IMR-90 (cell line): Measurements from ENCODE around the gene SCN1B. TPM values are rescaled to one million over a fixed set of nuclear protein-coding genes. Genes with fewer than 3 reads are reported as not detected.

Source experiments
- ATAC-seq: fragments of 200-7000 bp; cut with Tn5 transposase; 2 replicates; pipeline ENCODE4 v1.9.1; 2020; ENCODE audit warnings: low read depth, mild to moderate bottlenecking, moderate library complexity
- BruUV-seq: library from RNA; stranded (reverse); fragments of 400-500 nt; replicated peaks from 2 replicates; lab custom pipeline; 2021; lab: Mats Ljungman, UMichigan
- CTCF ChIA-PET: fragments of 300-600 bp; formaldehyde crosslinking; extraction: SDS; loops from one replicate; lab custom pipeline; 2021; ENCODE audit warnings: antibody characterized with exemption; lab: Yijun Ruan, JAX
- POLR2A ChIA-PET: fragments of 300-600 bp; sonication (Branson Sonifier 250); formaldehyde crosslinking; loops from one replicate; lab custom pipeline; 2022; ENCODE audit warnings: antibody characterized with exemption; ENCODE audit not compliant: unreplicated experiment; lab: Charles Lee
- DNase-seq: peaks from one replicate; pipeline ENCODE4 v3.0.0; 2013
- H2AFZ ChIP-seq: replicated peaks from 2 replicates; pipeline ENCODE3; 2013; ENCODE audit warnings: low read length, mild to moderate bottlenecking; ENCODE audit not compliant: poor library complexity
- H2AK5ac ChIP-seq: 2 replicates; pipeline ENCODE4 v1.6.1; 2013; ENCODE audit warnings: low read depth, low read length, inconsistent platforms
- H2AK9ac ChIP-seq: replicated peaks from 2 replicates; pipeline ENCODE3; 2013; ENCODE audit warnings: mild to moderate bottlenecking, low read depth, low read length, moderate library complexity; ENCODE audit not compliant: poor library complexity
- H2BK120ac ChIP-seq: 2 replicates; pipeline ENCODE4 v1.6.1; 2013; ENCODE audit warnings: low read depth, low read length, inconsistent platforms
- H2BK15ac ChIP-seq: 3 replicates; pipeline ENCODE4 v1.6.1; 2013; ENCODE audit warnings: low read depth, low read length, inconsistent platforms
- H2BK20ac ChIP-seq: 2 replicates; pipeline ENCODE4 v1.6.1; 2013; ENCODE audit warnings: low read depth, mild to moderate bottlenecking, inconsistent platforms, low read length, moderate library complexity
- H2BK5ac ChIP-seq: 2 replicates; pipeline ENCODE4 v1.6.1; 2013; ENCODE audit warnings: mild to moderate bottlenecking, low read depth, low read length, inconsistent platforms; ENCODE audit not compliant: poor library complexity, severe bottlenecking
- H3K14ac ChIP-seq: replicated peaks from 2 replicates; pipeline ENCODE4 v1.6.1; 2013; ENCODE audit warnings: low read depth, low read length, inconsistent platforms
- H3K18ac ChIP-seq: 2 replicates; pipeline ENCODE4 v1.6.1; 2013; ENCODE audit warnings: low read depth, low read length, control low read depth
- H3K23ac ChIP-seq: 2 replicates; pipeline ENCODE4 v1.6.1; 2013; ENCODE audit warnings: low read depth, low read length, inconsistent platforms
- H3K27ac ChIP-seq: 2 replicates; pipeline ENCODE4 v1.5.1; 2013; ENCODE audit warnings: mild to moderate bottlenecking, control low read depth, low read length; ENCODE audit not compliant: insufficient read depth
- H3K27me3 ChIP-seq: 2 replicates; pipeline ENCODE4 v1.6.1; 2013; ENCODE audit warnings: low read length; ENCODE audit not compliant: control insufficient read depth, insufficient read depth
- H3K36me3 ChIP-seq: 2 replicates; pipeline ENCODE4 v1.6.1; 2013; ENCODE audit warnings: low read length, mixed read lengths; ENCODE audit not compliant: control insufficient read depth, insufficient read depth
- H3K4ac ChIP-seq: 2 replicates; pipeline ENCODE4 v1.6.1; 2013; ENCODE audit warnings: low read depth, low read length, inconsistent platforms
- H3K4me1 ChIP-seq: 2 replicates; pipeline ENCODE4 v1.6.1; 2013; ENCODE audit warnings: low read length, mixed read lengths; ENCODE audit not compliant: control insufficient read depth, insufficient read depth
- H3K4me2 ChIP-seq: 2 replicates; pipeline ENCODE4 v1.6.1; 2013; ENCODE audit warnings: low read depth, mild to moderate bottlenecking, control low read depth, low read length, moderate library complexity
- H3K4me3 ChIP-seq: 2 replicates; pipeline ENCODE4 v1.5.1; 2013; ENCODE audit warnings: low read depth, mild to moderate bottlenecking, control low read depth, low read length, moderate library complexity; ENCODE audit not compliant: insufficient read depth
- H3K56ac ChIP-seq: 2 replicates; pipeline ENCODE4 v1.6.1; 2013; ENCODE audit warnings: low read length, inconsistent platforms; ENCODE audit not compliant: insufficient read depth; ENCODE audit errors: extremely low read depth
- H3K79me1 ChIP-seq, 2 experiments: 2 replicates each; pipeline ENCODE4 v1.6.1; 2013; ENCODE audit warnings: low read length in 2 of 2, inconsistent platforms in 1 of 2, low read depth in 1 of 2
- H3K9ac ChIP-seq: 2 replicates; pipeline ENCODE4 v1.6.1; 2013; ENCODE audit warnings: low read depth, low read length, control low read depth
- H3K9me1 ChIP-seq: 2 replicates; pipeline ENCODE4 v1.6.1; 2013; ENCODE audit warnings: low read length, inconsistent platforms; ENCODE audit not compliant: insufficient read depth
- H3K9me3 ChIP-seq: 2 replicates; pipeline ENCODE4 v1.6.1; 2013; ENCODE audit warnings: low read length; ENCODE audit not compliant: control insufficient read depth, insufficient read depth
- H4K20me1 ChIP-seq: 2 replicates; pipeline ENCODE4 v1.6.1; 2013; ENCODE audit warnings: low read length, inconsistent platforms; ENCODE audit not compliant: insufficient read depth
- H4K5ac ChIP-seq: 2 replicates; pipeline ENCODE4 v1.6.1; 2013; ENCODE audit warnings: mild to moderate bottlenecking, low read depth, low read length, control low read depth
- H4K8ac ChIP-seq, 2 experiments: 2 replicates each; pipeline ENCODE4 v1.6.1; 2013; ENCODE audit warnings: low read depth in 2 of 2, low read length in 2 of 2, control low read depth in 1 of 2, inconsistent platforms in 1 of 2
- H4K91ac ChIP-seq: 2 replicates; pipeline ENCODE4 v1.6.1; 2013; ENCODE audit warnings: low read depth, low read length, inconsistent platforms; ENCODE audit not compliant: insufficient read depth
- CEBPB ChIP-seq: IDR thresholded peaks from 2 replicates; pipeline ENCODE4 v1.6.1; 2012; ENCODE audit warnings: low read depth, low read length, improper control_type of control experiment
- FOS ChIP-seq: fragments of 150-350 bp; IDR thresholded peaks from 2 replicates; pipeline ENCODE4 v1.6.1; 2016; ENCODE audit warnings: low read depth, low read length
- WGBS, 2 experiments: methylation state at CpG; one replicate each; pipeline versions ENCODE4 v1.1.5 to v1.1.7; 2013; ENCODE audit warnings: missing lambda C conversion rate in 2 of 2; ENCODE audit not compliant: insufficient read length in 1 of 2; ENCODE audit errors: extremely low coverage in 2 of 2; 5-methylcytosine and 5-hydroxymethylcytosine counted together
- dilution Hi-C: fragments of 300-500 bp; cut with HindIII; formaldehyde crosslinking; loops from one replicate; pipeline ENCODE4 v1.14.3; 2018; ENCODE audit warnings: low sequenced_read_pairs; ENCODE audit not compliant: unreplicated experiment
- in situ Hi-C: fragments of 300-500 bp; cut with MboI; formaldehyde crosslinking; loops from 3 replicates; pipeline ENCODE4 v1.14.3; 2019; ENCODE audit warnings: low sequenced_read_pairs, inconsistent platforms, mixed read lengths
- intact Hi-C: fragments of 100-400 bp; cut with micrococcal nuclease; formaldehyde crosslinking; loops from 2 replicates; pipeline ENCODE4 v1.10.0; 2022
- polyA plus RNA-seq, 3 experiments: library from polyadenylated mRNA; depleted of rRNA; stranded (reverse); fragments of >200 nt; gene quantifications; 2 replicates each; pipeline ENCODE4 v1.2.3, GENCODE V29; 2012; ENCODE audit warnings: low replicate concordance in 1 of 3
- total RNA-seq: library from RNA; depleted of rRNA; stranded (reverse); fragments of >200 nt; gene quantifications from 2 replicates; pipeline ENCODE4 v1.2.3, GENCODE V29; 2012

SCN1B gene
- total and polyA plus RNA-seq, 2 of the 4 experiments (the other 2 are of a cell fraction) = 2.0 to 9.6 TPM

GRCh38 chr19:35033067-35034004 lies 3.1 kb downstream of the SCN1B start:
- BruUV-seq = no TSS peak
- Histone ChIP-seq H4K20me1 (no peaks in the 10 kb centered on the region; the same call in 1 of the 2 replicates), H3K18ac (no peak overlapping the region), H4K5ac (no peak overlapping the region), H3K4me2 (no peak overlapping the region), H3K9me1 (no peaks in the 10 kb centered on the region), H4K91ac (no peak overlapping the region), H3K4me1 (peaks cover 3% of the 10 kb centered on the region; the same call in 1 of the 2 replicates), H2AFZ (no peak overlapping the region), H3K4me3 (no peak overlapping the region), H4K8ac (no peak overlapping the region), H3K9ac (no peak overlapping the region), H3K36me3 (peaks cover under 1% of the 10 kb centered on the region; the same call in 1 of the 2 replicates), H3K79me1 (no peaks in the 10 kb centered on the region), H2BK120ac (no peak overlapping the region), H2BK5ac (no peak overlapping the region), H3K14ac (no peak overlapping the region), H3K27ac (no peak overlapping the region), H2BK15ac (no peak overlapping the region), H2AK5ac (no peak overlapping the region), H3K56ac (no peak overlapping the region), H3K23ac (no peak overlapping the region), H3K9me3 (no peaks in the 10 kb centered on the region), H2AK9ac (no peak overlapping the region), H3K4ac (no peak overlapping the region), H3K27me3 (no peaks in the 10 kb centered on the region; the same call in 1 of the 2 replicates), H2BK20ac (no peak overlapping the region)
- no peak for TF ChIP-seq FOS
- no peak for TF ChIP-seq CEBPB
- in situ Hi-C loops (no loop called here), dilution Hi-C loops (no loop called here), intact Hi-C loops (no loop called here)
- DNase-seq (no peak), ATAC-seq (no peak)
- ChIA-PET POLR2A (no interaction called here), CTCF (interaction anchor here (0.6 kb wide), 1 partner anchor 58 kb away, joined by 9 read pairs; no protein-coding TSS in a partner anchor)
- WGBS, 2 experiments = 85% methylated on average over 4 of the region's 30 CpGs; no CpG with 5 or more reads in 1 of the 2 experiments
